GM19351 (cell line): ENCODE measurements around the gene CLEC4D.
"Not testable (repeated sequence)": the region's sequence is repeated elsewhere in the genome, so short reads cannot be mapped to it uniquely, and the experiment has no call there.

ENCODE experiments used
- ATAC-seq: cut with Tn5 transposase; IDR thresholded peaks from one replicate; pipeline ENCODE4 v1.9.1; 2021; ENCODE audit warnings: mild to moderate bottlenecking, moderate library complexity; ENCODE audit not compliant: unreplicated experiment

Gene CLEC4D

DNA sequence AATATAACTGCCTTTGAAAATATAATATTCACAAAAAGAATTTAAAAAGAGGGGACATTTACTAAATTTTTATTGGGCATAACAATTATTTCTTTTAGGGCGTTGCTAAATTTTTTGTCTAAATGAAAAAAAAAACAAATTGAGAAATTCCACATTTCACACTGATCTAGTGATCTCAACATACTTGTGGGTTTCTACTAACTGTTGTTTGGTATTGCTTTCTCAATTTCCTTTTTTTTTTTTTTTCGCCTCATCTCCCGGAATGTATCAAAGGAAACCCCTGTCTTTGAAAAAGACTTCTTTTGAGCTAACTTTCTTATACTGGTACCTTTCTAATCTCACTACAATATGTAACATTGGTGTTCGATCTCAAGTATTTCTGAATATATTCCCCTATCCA is at the start of gene CLEC4D:
Gene CLEC4D (plus strand): TSS at position 248 of the 400 bp plus-strand sequence. CDS start 230 bp downstream, outside the sequence.
- ATAC-seq, result no peak

DNA sequence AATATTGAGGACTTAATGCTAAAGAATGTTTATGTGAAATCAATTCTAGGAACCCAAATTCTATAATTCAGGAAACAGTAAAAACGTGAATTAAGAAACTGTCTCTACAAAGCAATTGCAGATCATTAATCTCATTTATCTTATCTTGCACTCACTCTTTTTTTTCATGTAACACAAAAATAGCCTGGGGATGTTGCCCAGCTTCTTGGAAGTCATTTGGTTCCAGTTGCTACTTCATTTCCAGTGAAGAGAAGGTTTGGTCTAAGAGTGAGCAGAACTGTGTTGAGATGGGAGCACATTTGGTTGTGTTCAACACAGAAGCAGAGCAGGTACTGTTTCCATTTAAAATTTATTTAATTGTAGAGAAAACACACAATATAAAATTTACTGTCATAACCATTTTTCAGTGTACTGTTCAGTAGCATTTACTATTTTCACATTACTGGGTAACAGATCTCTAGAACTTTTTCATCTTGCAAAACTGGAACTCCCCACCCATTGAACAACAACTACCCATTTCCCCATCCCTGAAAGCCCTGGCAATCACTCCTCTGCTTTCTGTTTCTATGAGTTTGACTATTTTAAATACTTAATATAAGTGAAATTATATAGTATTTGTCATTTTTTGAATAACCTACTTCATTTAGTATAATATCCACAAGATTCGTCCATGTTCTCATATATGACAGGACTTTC is 47.9 kb upstream of the CLEC4D start:
- ATAC-seq, result no peak

DNA sequence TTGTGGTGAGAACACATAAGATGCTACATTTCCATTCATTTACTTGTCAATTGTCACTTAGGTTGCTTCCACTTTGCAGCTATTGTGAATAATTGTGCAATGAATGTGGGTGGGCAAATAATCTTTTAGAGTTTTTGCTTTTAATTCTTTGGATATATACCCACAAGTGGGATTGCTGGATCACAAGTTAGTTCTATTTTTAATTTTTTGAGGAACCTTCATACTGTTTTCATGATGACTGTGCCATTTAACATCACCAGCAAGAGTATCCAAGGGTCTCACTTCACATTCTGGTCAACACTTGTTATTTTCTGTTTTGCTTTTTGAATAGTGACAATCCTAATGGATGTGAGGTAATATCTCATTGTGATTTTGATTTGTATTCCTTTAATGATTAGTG is 47.1 kb upstream of the CLEC4D start:
- ATAC-seq, result no peak

DNA sequence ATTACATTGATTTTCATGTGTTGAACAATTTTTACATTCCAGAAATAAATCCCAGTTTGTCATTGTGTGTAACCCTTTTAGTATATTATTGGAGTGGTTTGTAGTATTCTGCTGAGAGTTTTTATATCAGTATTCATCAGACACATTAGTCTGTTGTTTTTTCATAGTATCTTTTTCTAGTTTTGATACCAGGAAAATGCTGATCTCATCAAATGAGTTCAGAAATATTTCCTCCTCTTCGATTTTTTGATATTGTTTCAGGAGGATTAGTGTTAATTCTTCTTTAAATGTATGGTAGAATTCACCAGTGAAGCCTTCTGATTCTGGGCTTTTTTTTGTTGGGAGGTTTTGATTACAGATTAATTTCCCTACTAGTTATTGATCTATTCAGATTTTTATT is 42.2 kb upstream of the CLEC4D start:
- ATAC-seq, result no peak

DNA sequence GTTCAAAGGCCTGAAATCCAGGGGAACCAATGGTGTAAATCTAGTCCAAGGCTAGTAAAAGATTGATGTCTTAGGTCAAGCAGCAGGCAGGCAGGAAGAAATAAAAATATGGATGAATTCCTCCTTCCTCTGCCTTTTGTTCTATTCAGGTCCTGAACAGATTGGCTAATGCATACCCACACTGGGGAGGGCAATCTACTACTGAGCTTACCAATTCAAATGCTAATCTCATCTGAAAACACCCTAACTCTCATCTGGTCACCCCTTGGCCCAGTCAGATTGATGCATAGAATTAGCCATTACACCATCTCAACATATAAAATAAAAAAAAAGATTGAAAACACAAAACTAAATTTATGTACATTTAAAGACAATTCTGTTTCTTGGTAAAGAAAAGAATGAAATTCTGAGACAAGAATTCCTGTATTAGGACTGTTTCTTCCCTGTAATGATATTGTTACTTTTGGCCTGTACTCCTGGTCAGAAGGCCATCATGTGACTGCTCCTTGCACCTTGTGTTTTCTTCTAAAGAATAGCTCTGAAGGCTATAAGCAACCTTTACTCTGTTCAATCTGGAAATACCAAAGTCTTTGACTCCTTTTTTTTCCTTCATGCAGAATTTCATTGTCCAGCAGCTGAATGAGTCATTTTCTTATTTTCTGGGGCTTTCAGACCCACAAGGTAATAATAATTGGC is 37.6 kb upstream of the CLEC4D start:
- ATAC-seq, result no peak

DNA sequence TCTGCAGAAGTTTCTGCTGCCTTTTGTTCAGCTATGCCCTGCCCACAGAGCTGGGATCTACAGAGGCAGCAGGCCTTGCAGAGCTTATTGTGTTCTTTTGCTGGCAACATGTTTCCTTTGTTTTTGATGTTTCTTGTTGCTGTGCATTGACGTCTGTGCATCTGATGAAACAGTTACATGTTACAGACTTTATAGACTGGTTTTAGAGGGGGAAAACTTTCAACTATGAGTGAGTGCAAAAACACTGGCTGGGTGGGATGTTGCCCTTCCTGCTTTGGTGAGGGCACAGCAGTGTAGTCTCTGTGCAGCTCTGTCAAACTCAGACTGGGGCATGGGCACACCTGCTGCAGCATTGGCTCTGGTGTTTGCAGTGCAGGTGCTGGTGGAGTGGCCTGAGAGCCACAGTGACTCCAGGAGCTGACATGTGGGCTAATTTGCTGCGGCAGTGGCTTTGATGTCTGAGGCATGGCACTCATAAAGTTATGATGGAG is 30.7 kb upstream of the CLEC4D start:
- ATAC-seq, result no peak

DNA sequence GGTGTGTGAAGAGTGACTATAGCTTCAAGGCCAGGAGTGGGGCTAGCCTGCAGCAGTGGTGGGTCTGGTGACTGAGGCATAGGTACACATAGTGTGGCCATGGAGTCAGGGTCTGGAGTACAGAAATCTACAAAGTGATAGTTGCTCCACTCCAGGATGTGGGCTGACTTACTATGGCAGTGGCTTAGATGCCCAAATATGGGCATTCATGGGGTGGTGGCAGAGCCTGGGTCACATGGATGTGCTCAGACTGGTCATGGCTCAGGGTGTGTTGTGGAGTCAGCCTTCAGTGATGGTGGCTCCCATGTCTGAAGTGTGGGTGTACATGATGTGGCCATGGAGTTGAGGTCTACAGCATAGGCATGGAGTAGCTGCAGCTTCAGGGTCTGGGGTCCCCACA is 30.2 kb upstream of the CLEC4D start:
- ATAC-seq, result no peak

DNA sequence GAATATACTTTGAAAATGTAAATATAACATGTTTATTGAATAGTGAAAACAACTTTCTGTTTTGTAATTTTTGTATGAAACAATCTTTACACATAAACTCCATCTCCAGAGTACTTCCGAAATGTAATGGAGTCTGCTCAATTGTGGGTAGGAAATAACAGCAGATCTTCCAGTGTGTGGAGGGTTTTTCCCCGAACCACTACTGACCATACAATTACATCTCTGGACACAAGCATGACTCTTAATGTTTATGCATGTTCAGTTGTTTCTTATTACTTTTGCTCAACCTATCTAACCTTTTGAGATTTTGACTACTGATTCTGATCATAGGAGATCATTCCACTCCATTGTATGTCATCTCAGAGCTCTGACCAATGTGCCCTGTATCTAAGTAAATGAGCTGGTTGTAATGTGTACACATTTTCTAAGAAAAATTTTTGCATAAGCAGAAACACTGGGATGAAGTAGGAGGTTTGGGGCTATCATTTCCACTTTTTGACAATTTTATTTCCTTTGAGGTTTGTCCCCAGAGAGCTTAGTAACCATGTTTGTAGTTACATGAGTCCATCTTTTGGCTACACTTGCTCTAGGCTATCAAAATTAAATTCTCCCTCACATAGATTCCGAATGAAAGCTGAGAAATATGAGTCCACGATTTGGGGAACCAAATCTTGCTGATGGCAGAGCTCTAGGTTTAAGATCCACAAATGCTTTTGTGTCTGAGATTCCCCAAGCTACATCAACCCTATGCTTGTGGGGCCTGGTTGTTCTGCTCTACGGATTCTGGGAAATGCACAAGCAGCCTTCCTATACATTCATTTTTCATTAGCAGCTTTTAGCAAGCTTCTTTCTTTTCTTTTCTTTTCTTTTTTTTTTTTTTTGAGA is 21.4 kb upstream of the CLEC4D start:
- ATAC-seq, result no peak

DNA sequence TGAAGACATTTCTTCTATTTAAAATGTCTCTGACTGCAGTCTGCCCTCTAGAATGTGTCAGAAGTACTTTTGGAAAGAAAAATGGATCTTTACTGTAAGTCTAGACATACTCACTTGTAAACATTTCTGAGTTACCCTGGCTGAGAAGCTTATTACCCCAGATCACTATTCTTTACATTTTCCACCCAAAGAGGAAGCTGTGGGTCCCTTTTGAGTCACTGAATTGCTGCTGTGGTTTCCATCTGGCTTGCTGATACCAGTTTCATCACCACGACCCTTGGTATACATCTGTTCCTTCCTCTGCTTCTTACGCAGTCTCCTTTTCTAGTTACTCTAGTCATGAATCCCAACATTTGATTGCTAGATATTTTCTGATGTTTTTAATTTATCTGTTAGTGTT is 20.2 kb upstream of the CLEC4D start:
- peak; percentile 98 for ATAC-seq

DNA sequence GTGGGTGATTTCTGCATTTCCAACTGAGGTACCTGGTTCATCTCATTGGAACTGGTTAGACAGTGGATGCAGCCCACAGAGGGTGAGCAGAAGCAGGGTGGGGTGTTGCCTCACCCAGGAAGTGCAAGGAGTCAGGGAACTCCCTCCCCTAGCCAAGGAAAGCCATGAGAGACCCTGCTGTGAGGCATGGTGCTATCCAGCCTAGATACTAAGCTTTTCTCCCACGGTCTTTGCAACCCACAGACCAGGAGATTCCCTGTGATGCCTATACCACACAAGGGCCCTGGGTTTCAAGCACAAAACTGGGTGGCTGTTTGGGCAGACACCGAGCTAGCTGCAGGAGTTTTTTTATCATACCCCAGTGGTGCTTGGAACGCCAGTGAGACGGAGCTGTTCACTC is 17.6 kb upstream of the CLEC4D start:
- not testable (repeated sequence) for ATAC-seq

DNA sequence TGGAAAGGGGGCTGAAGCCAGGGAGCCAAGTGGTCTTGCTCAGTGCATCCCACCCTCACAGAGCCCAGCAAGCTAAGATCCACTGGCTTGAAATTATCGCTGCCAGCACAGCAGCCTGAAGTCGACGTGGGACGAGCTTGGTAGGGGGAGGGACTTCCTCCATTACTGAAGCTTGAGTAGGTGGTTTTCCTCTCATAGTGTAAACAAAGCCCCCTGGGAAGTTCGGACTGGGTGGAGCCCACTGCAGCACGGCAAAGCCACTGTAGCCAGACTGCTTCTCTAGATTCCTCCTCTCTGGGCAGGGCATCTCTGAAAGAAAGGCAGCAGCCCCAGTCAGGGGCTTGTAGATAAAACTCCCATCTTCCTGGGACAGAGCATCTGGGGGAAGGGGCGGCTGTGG is 17.2 kb upstream of the CLEC4D start:
- ATAC-seq, result not testable (repeated sequence)

DNA sequence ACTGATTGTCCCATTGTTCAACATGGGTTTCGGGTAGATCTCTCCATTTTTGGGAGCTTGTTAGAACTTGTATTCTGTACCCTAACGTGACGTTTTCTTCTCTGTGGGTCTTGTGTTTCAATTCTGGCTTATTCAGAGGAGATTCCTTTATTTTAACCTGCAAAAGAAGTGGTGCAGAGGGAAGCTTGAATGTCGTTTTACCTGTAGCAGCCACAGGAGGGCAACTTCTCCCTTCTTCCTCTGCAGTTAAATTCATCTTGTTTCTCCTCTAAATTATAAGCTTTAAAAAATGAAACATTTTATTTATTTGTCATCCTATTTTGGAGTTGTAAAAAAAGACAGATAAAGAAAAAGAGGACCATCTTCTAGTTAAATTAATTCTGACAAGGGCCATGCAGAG is 13.7 kb upstream of the CLEC4D start:
- ATAC-seq, result no peak

DNA sequence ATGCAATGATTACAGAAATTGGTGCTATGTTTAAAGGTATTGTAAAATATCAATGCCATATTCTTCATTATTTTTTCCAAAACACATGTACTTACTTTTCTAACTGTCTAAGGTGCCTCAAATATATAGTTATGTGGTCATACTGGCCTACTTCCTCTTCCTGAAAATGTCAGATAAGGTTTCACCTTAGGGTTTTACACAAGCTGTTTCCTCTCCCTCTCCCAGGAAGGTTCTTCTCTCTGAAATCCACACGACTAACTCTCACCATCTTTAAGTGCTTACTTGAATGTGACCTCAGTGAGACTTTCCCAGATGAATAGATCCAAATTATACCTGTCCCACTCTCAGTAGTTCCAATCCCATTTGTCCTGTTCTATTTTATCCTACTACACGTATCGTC is 11.6 kb upstream of the CLEC4D start:
- no peak for ATAC-seq

DNA sequence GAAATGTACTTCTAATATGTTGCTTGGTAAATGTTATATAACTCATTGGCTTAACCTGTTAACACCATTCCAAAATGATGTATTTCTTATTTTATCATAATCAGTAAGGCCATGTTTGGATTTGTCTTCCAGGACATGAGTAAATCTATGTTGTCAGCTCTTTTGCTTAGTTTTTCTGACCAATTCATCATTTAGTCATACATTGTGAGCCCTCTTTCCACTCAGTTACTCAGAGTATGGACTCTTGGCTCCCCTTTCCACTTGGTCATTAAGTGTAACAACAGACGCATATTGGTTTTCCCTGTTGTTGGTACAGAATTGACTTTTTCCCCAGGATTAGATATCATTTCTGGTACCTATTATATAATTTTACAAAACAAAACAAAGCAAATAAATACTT is 9.0 kb upstream of the CLEC4D start:
- no peak for ATAC-seq

DNA sequence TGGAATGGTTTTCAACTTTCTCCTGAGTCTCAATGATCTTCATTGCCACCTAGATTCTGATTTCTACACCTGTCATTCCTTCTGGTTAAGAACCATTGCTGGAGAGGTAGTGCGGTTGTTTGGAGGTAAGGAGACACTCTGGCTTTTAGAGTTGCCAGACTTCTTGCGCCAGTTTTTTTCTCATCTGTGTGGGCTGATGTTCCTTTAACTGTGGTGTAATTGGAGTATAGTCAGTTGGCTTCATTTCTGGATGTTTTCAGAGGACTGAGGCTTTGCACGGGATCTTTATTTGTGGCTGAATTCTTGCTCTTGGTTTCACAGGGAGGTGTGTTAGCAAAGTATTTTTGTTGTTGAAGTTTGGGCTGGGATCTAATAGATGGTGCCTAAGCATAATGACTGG is 5.7 kb upstream of the CLEC4D start:
- ATAC-seq, result no peak

DNA sequence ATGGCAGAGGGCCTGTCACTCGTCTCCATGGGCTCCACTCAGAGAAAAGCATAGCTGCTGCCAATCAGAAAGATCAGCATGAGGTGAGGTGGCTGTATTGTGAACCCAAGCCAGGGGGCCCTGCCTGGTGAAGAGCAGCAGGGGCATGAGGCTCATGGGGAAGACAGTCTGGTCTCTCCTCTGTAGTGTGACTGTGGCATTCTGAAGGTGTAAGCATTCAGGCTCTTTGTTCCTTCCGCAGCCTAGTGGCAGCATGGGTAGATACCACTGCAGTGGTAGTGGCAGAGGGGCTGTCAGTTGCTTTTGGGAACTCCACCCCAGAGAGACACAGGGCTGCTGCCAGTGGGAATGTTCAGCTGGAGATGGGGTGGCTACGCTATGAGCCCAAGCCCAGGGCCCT is 5.1 kb upstream of the CLEC4D start:
- ATAC-seq, result no peak

DNA sequence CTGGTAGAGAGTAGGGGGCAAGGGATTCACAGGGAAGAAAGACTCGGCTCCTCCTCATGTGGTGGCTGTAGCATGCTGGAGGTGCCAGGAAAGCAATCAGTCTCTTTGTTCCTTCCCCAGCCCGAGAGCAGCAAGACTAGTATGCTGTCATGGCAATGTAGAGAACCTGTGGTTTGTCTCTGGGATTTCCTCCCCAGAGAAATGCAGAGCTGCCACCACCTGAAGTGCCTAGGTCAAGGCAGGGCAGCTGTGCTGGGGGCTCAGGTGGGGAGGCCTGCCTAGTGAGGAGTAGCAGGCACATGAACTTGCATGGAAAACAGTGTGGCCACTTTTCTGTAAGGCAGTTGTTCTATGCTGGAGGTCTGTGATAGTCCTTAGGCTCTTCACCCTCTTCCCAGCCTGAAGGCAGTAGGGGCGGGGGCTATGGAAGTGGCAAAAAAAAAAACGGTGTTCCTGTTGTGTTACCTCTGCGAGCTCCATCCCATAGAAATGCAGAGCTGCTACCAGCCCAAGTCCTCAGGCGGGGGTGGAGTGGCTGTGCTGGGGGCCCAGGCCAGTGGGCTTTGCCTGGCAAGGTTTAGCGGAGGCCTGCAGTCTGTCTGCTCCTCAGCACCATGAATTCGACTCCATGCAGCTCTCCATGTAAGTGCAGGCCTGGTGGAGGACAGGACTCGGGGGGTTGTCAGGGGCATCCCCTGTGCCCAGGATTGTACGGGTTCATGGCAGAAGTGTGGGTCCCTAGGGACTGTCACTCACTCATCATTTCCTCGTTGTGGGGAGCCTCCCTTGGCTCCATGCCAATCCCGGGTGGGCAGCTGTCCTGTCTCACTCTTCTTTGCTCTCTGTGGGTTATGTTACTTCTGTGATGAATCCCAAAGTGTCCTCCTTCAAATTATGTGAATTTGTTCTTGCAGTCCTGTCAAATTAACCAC is 4.1 kb upstream of the CLEC4D start:
- no peak for ATAC-seq

DNA sequence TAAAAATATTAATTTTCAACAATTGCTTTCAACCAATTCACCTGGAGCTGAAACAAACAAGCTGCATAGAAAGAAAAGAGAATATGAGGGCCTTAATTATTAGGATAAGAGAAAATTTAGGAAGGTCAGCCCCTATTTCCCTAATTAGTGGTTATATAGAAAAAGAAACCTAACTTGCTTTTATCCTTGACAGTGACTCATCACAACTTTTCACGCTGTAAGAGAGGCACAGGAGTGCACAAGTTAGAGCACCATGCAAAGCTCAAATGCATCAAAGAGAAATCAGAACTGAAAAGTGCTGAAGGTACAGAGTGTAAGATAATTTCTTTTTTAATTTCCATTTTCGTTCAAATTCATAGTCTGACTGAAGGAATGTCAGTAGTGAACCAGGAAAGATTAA is 4.7 kb downstream of the CLEC4D start:
- no peak for ATAC-seq

DNA sequence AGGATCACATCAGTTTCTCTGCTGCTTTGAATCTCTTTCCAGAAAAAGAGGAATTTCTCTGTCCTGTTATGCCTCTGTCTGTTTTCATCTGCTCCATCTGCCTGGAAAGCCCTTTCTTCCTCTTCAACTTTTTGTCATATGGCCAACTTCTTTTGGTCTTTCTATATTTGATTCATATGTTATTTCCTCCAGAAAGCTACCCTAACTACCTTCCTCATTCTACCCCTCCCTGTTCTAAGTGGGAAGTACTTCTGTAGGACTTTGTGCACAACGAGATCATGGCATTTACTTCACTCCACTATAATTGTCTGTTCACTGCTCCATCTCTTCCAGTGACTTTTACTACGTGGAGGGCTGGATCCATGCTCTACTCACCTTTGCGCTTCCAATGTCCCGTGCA is 5.9 kb downstream of the CLEC4D start:
- ATAC-seq, result no peak
